ENCODE results near the gene EMC10. TPM values are rescaled to one million over a fixed set of nuclear protein-coding genes. Genes with fewer than 3 reads are reported as not detected.
A peak's percentile ranks its signal among the peaks of the same experiment; 100 is the strongest.

The EMC10 gene
- total and polyA plus RNA-seq, 2 of the 4 experiments (the other 2 are of a cell fraction), result 11.3 to 90.9 TPM

GRCh38 chr19:50432221-50433028, 43.9 kb upstream of the EMC10 start, which contains the start of gene MYBPC2:
MYBPC2 (plus strand) TSS chr19:50432892; CDS start chr19:50432954, 62 bp downstream.
- Histone ChIP-seq H2BK5ac (ENCODE audit: low read depth, low read length, poor library complexity, severe bottlenecking) (no peak within 1 kb of the TSS), H3K56ac (ENCODE audit: extremely low read depth, insufficient read depth, low read length) (no peak within 1 kb of the TSS), H2AK5ac (ENCODE audit: low read depth, low read length) (no peak within 1 kb of the TSS), H3K79me1 (ENCODE audit: low read depth in 1 of 2, low read length in 2 of 2) (no peaks in the 10 kb centered on the region), H3K23ac (ENCODE audit: low read depth, low read length) (peak within 1 kb of the TSS; percentile 38; the same call in 1 of the 2 replicates), H4K5ac (ENCODE audit: low read depth, low read length) (no peak within 1 kb of the TSS), H4K91ac (ENCODE audit: insufficient read depth, low read depth, low read length) (no peak within 1 kb of the TSS), H3K9me3 (ENCODE audit: control insufficient read depth, insufficient read depth, low read length) (no peaks in the 10 kb centered on the region), H3K27ac (ENCODE audit: insufficient read depth, low read length) (no peak within 1 kb of the TSS), H3K27me3 (ENCODE audit: control insufficient read depth, insufficient read depth, low read length) (peaks cover 39% of the 10 kb centered on the region), H3K4me2 (ENCODE audit: low read depth, low read length) (peak within 1 kb of the TSS; percentile 96), H3K36me3 (ENCODE audit: control insufficient read depth, insufficient read depth, low read length) (no peaks in the 10 kb centered on the region), H3K14ac (replicated peaks; ENCODE audit: low read depth, low read length) (no peak within 1 kb of the TSS), H2BK120ac (ENCODE audit: low read depth, low read length) (no peak within 1 kb of the TSS), H3K4me3 (ENCODE audit: insufficient read depth, low read depth, low read length) (peak within 1 kb of the TSS; percentile 48), H3K4ac (ENCODE audit: low read depth, low read length) (no peak within 1 kb of the TSS), H2AFZ (replicated peaks; ENCODE audit: low read length, poor library complexity) (peak within 1 kb of the TSS; percentile 98), H4K20me1 (ENCODE audit: insufficient read depth, low read length) (no peaks in the 10 kb centered on the region), H3K9me1 (ENCODE audit: insufficient read depth, low read length) (no peaks in the 10 kb centered on the region), H2BK20ac (ENCODE audit: low read depth, low read length) (no peak within 1 kb of the TSS), H3K18ac (ENCODE audit: low read depth, low read length) (no peak within 1 kb of the TSS), H3K9ac (ENCODE audit: low read depth, low read length) (no peak within 1 kb of the TSS), H3K4me1 (ENCODE audit: control insufficient read depth, insufficient read depth, low read length) (0 out of 2 replicates have a peak, but pooled peaks cover 3% of the 10 kb centered on the region), H2AK9ac (replicated peaks; ENCODE audit: low read depth, low read length, poor library complexity) (peak within 1 kb of the TSS; percentile 66), H2BK15ac (ENCODE audit: low read depth, low read length) (no peak within 1 kb of the TSS), H4K8ac (ENCODE audit: low read depth in 2 of 2, low read length in 2 of 2) (peak within 1 kb of the TSS in 1 of 2 experiments; percentile 54; a peak in 2 of 4 replicates)
- TF ChIP-seq SMC3 (IDR thresholded peaks at IDR 0.05; ENCODE audit: low read depth, low read length), result no peak
- peak; percentile 58; the same call in 1 of the 2 replicates for TF ChIP-seq RFX5 (IDR thresholded peaks at IDR 0.05; ENCODE audit: low read depth, low read length)
- intact Hi-C loops (cut with micrococcal nuclease), result no loop called here
- ATAC-seq (ENCODE audit: low read depth), result peak; percentile 19
- in situ Hi-C loops (cut with MboI; ENCODE audit: low sequenced_read_pairs), result no loop called here
- no TSS peak for BruUV-seq (replicated peaks)
- WGBS, 2 experiments (ENCODE audit: extremely low coverage in 2 of 2, insufficient read length in 1 of 2), result 1% methylated on average over 14 of the region's 40 CpGs; no CpG with 5 or more reads in 1 of the 2 experiments
- CTCF ChIA-PET, result no interaction called here
- dilution Hi-C loops (cut with HindIII; ENCODE audit: low sequenced_read_pairs, unreplicated experiment), result no loop called here
- POLR2A ChIA-PET (ENCODE audit: unreplicated experiment), result no interaction called here
- DNase-seq, result no peak

All from IMR-90 (cell line).